Prostate gland (tissue), 2 donors: ENCODE results near the gene FKRP. TPM values are rescaled to one million over a fixed set of nuclear protein-coding genes. Genes with fewer than 3 reads are reported as not detected.
"Not testable (repeated sequence)": the region's sequence is repeated elsewhere in the genome, so short reads cannot be mapped to it uniquely, and the experiment has no call there.

Source experiments
- DNase-seq: peaks from one replicate; pipeline ENCODE4 v3.0.0-alpha.2; 2019; ENCODE audit warnings: low spot score
- H3K27ac ChIP-seq, 2 donors: fragments of 200-600 bp; sonication (generic); 2 replicates each; pipeline ENCODE4 v1.5.1; 2017 to 2019
- H3K27me3 ChIP-seq: fragments of 200-600 bp; sonication (generic); replicated peaks from 2 replicates; pipeline ENCODE4 v1.5.1; 2019; ENCODE audit not compliant: insufficient read depth
- H3K36me3 ChIP-seq, 2 donors: fragments of 200-600 bp; sonication (generic); 1 replicate in 1 of 2; 2 replicates in 1 of 2; pipeline versions ENCODE4 v1.5.1 to v1.8.1; 2017 to 2019
- H3K4me1 ChIP-seq: fragments of 200-600 bp; sonication (generic); replicated peaks from 2 replicates; pipeline ENCODE4 v1.5.1; 2019
- H3K4me3 ChIP-seq, 2 donors: fragments of 200-600 bp; sonication (generic); 2 replicates each; pipeline ENCODE4 v1.5.1; 2017 to 2019
- H3K9me3 ChIP-seq: fragments of 200-600 bp; sonication (generic); 2 replicates; pipeline ENCODE4 v1.5.1; 2017
- CTCF ChIP-seq, 4 experiments: fragments of 200-600 bp in 2 of 4; fragments of 450-650 bp in 2 of 4; sonication (generic) in 2 of 4; IDR thresholded peaks; 1 replicate in 3 of 4; 2 replicates in 1 of 4; pipeline ENCODE4 v1.5.1; 2016 to 2019; ENCODE audit warnings: antibody characterized with exemption in 4 of 4, mild to moderate bottlenecking in 2 of 4, moderate library complexity in 2 of 4
- POLR2A ChIP-seq: fragments of 450-650 bp; IDR thresholded peaks from one replicate; pipeline ENCODE4 v1.6.1; 2016; ENCODE audit warnings: antibody characterized with exemption, mild to moderate bottlenecking
- POLR2AphosphoS5 ChIP-seq: sonication (generic); formaldehyde crosslinking; IDR thresholded peaks from one replicate; pipeline ENCODE4 v1.6.1; 2017; ENCODE audit warnings: antibody characterized with exemption
- WGBS: methylation state at CpG from one replicate; pipeline ENCODE4 v1.1.5; 2018; 5-methylcytosine and 5-hydroxymethylcytosine counted together
- intact Hi-C: fragments of 100-400 bp; cut with DNase I; formaldehyde crosslinking; loops from one replicate; pipeline ENCODE4 v1.14.2; 2022
- total RNA-seq, 2 donors: library from RNA; depleted of rRNA; stranded (reverse); fragments of >200 nt; gene quantifications; one replicate each; pipeline ENCODE4 v1.1.0, GENCODE V29; 2016

Gene FKRP
- total RNA-seq, 2 donors from 2014 or later = 15.2 to 32.0 TPM

DNA sequence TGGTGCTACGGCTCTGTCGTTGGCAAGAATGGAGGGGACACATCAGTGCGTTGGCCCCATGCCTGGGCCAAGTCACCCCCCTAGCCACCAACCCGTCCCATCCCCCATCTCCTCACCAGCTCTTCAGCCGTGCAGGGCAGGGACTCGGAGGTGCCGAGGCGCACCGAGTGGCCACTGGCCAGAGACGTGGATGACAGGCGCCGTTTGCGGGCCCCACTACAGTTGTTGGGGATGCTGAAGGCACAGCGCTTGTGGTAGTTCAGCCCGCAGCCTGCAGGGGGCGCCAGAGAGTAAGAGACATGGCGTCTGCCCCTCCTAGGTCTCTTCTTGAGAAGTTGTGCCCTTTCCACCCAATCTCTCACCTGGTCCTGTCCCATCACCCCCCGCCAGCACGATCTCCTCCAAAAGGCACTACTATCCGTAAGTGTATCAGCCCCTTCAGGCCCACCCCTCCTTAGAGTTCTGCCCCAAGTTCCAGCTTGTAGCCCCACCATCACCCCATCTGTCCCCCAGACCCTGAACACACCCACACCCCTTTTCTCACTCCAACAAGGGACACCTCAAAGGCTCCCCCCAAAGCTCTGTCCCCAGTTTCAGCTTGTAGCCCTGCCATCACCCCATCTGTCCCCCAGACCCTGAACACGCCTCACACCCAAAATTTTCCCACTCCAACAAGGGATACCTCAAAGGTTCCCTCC lies 41.3 kb upstream of the FKRP start:
- TF ChIP-seq CTCF (IDR thresholded peaks at IDR 0.05) (peak; percentile 80 to 94 (median 92)), POLR2AphosphoS5 (no peak), POLR2A (no peak)
- no peak overlapping the region for H3K4me3 ChIP-seq
- no peaks in the 10 kb centered on the region for H3K4me1 ChIP-seq
- H3K9me3 ChIP-seq = no peaks in the 10 kb centered on the region
- intact Hi-C loops = loop anchor here (1.0 kb wide), 1 partner anchor 24 kb away; no protein-coding TSS in a partner anchor
- no peaks in the 10 kb centered on the region for H3K27me3 ChIP-seq
- peak; percentile 42 for DNase-seq
- 42% methylated on average over 21 of the region's 21 CpGs for WGBS
- peaks cover 8 to 23% of the 10 kb centered on the region in 2 donors for H3K36me3 ChIP-seq
- no peak overlapping the region for H3K27ac ChIP-seq

DNA sequence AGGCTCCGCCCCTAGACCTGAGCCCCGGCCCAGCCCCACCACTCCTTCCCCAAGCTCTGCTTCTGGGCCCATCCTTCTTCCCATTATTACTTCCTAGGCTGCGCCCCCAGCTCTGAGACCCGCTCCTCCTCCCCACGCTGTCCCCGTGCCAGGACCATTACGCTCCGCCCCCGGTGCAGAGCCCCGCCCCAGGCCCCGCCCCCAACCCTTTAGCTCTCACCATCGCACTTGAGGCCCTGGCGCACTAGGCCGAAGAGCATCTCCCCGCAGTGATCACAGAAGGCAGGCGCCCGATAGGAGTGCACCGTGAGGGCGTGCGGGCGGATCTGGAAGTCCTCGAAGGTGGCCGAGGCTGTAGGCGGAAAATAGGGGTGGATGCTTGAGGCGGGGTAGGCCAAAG lies 35.2 kb upstream of the FKRP start:
- H3K27ac ChIP-seq = no peak overlapping the region
- H3K9me3 ChIP-seq = no peaks in the 10 kb centered on the region
- DNase-seq = no peak
- 86% methylated on average over 25 of the region's 25 CpGs for WGBS
- no peak for TF ChIP-seq POLR2AphosphoS5
- TF ChIP-seq CTCF (IDR thresholded peaks at IDR 0.05) = no peak
- no peak for TF ChIP-seq POLR2A
- no peak overlapping the region for H3K4me3 ChIP-seq
- intact Hi-C loops = loop anchor here (5.0 kb wide), 1 partner anchor 37 kb away; the partner anchor contains the start of genes FKRP and STRN4
- H3K27me3 ChIP-seq = no peaks in the 10 kb centered on the region
- peaks cover 0 to 6% of the 10 kb centered on the region in 2 donors for H3K36me3 ChIP-seq
- H3K4me1 ChIP-seq = no peaks in the 10 kb centered on the region

DNA sequence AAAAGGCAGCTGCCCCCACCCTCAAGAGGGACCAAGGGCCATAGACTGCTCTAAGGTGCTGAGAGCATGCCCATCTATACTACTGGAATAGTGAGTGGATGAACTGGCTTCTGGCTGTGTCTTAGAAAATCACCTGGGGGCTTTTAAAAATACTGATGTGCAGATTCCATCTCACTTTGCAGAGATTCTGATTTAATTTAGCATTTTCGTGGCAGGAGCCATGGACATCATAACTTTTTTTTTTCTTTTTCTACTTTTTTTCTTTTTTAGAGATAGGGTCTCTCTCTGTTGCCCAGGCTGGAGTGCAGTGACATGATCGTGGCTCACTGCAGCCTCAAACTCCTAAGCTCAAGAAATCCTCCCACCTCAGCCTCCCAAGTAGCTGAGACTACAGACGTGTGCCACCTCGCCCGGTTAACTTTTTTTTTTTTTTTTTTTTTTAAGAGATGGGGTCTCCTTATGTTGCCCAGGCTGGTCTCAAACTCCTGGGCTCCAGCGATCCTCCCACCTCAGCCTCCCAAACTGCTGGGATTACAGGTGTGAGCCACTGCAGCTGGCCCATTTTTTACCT lies 33.0 kb upstream of the FKRP start:
- not testable (repeated sequence) for H3K4me1 ChIP-seq, H3K27me3 ChIP-seq, H3K9me3 ChIP-seq, DNase-seq, H3K4me3 ChIP-seq, H3K36me3 ChIP-seq
- peak overlapping the region in 1 of 2 donors; percentile 95 for H3K27ac ChIP-seq
- 86% methylated on average over 6 of the region's 6 CpGs for WGBS
- intact Hi-C loops = loop anchor here (5.0 kb wide), 1 partner anchor 34 kb away; the partner anchor contains the start of genes FKRP and STRN4

DNA sequence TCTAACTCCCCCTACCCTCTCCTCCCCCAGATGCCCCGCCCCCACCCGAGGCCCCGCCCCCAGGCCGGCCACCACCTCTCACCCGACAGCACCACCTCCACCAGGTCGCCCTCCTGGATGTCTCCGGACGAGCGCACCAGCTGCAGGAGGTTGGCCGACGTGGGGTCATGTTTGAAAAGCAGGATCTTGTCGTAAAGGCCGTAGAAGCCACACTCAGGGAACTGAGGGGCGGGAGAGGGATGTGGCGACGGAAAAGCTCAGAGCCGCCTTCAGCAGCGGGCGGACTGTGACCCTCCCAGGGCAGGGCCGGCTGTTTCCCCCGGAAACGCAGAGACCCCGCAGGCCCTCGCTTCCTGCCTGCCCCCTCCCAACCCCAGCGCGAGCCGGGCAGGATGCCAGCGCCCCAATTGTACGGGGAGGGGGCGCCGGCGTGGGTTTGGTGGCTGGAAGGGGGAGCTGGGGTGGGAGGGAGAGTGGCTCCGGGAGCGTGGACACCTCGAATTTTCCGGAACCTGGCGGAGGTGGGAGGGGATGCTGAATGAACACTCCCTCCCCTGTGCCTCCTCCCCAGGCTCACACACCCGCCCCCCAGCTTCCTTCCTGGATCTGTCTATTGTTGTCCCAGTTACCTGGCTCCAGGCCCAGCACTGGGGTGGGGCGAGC lies 31.9 kb upstream of the FKRP start:
- Histone ChIP-seq H3K4me1 (no peaks in the 10 kb centered on the region), H3K9me3 (no peaks in the 10 kb centered on the region), H3K27me3 (no peaks in the 10 kb centered on the region), H3K36me3 (peaks cover 0 to 6% of the 10 kb centered on the region in 2 donors), H3K27ac (peak overlapping the region; percentile 95 to 97), H3K4me3 (peak overlapping the region; percentile 60 to 63)
- peak; percentile 97 for DNase-seq
- TF ChIP-seq CTCF (IDR thresholded peaks at IDR 0.05) (no peak), POLR2AphosphoS5 (peak; percentile 80)
- intact Hi-C loops = loop anchor here (5.0 kb wide), 1 partner anchor 33 kb away; the partner anchor contains the start of genes FKRP and STRN4
- WGBS = under 1% methylated on average over 35 of the region's 39 CpGs

- Histone ChIP-seq H3K9me3 (no peaks in the 10 kb centered on the region), H3K4me1 (no peaks in the 10 kb centered on the region), H3K27me3 (no peaks in the 10 kb centered on the region), H3K4me3 (peak overlapping the region; percentile 60 to 63), H3K27ac (peak overlapping the region; percentile 95 to 97), H3K36me3 (peaks cover 0 to 6% of the 10 kb centered on the region in 2 donors)
- TF ChIP-seq POLR2A (no peak), CTCF (IDR thresholded peaks at IDR 0.05) (no peak), POLR2AphosphoS5 (no peak)
- 2% methylated on average over 12 of the region's 12 CpGs for WGBS
- DNase-seq = no peak
- intact Hi-C loops = loop anchor here (5.0 kb wide), 1 partner anchor 33 kb away; the partner anchor contains the start of genes FKRP and STRN4
Observed at GRCh38 chr19:46714444-46715106, 31.3 kb upstream of the FKRP start.
